NT2/D1 (cell line): ENCODE data around the gene PRSS48.

Source experiments
- SUZ12 ChIP-seq: IDR thresholded peaks from 2 replicates; pipeline ENCODE4 v1.6.1; 2011; ENCODE audit not compliant: insufficient read length, insufficient read depth; ENCODE audit errors: extremely low read depth
- YY1 ChIP-seq: IDR thresholded peaks from 2 replicates; pipeline ENCODE4 v1.6.1; 2011; ENCODE audit not compliant: insufficient read length, insufficient read depth
- ZNF274 ChIP-seq: IDR thresholded peaks from 2 replicates; pipeline ENCODE4 v1.6.1; 2011; ENCODE audit warnings: mild to moderate bottlenecking, low read depth, low read length

DNA sequence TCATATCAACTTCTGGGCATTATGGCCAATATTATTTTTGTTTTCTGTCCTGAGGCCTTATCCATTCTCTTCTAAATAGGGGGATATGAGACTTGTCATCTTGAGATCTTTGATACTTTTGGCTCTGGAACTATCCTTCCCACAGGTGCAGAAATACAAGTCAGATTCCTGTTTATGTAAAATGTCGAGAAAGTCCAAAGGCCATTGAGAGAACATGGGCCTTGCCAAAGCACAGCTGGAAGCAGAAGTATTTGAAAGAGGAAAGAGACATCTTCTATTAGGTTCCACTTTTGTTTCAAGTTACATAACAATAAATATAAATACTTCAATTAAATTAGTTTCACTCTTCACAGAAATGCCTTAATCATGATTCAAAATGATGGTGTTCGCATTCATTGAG lies 20.8 kb upstream of the PRSS48 start:
- no peak for TF ChIP-seq ZNF274
- TF ChIP-seq YY1 = no peak
- no peak for TF ChIP-seq SUZ12
